22Rv1 (cell line): ENCODE data around the gene ZBED2.
"Not testable (repeated sequence)": the region's sequence is repeated elsewhere in the genome, so short reads cannot be mapped to it uniquely, and the experiment has no call there.

ENCODE experiments used
- CTCF ChIP-seq: fragments of 450-650 bp; IDR thresholded peaks from 2 replicates; pipeline ENCODE4 v1.5.1; 2017; ENCODE audit warnings: mild to moderate bottlenecking
- ZFX ChIP-seq: fragments of 450-650 bp; IDR thresholded peaks from 2 replicates; pipeline ENCODE4 v1.6.1; 2017; ENCODE audit warnings: antibody characterized with exemption, borderline replicate concordance

- TF ChIP-seq CTCF, ZFX: not testable (repeated sequence)
Observed at GRCh38 chr3:111561902-111562301, 33.2 kb downstream of the ZBED2 start.
